Ammon's horn (tissue), 1 donor: Measurements from ENCODE around the gene RPN1.

Experiments
- DNase-seq: peaks from one replicate; pipeline ENCODE4 v3.0.0-alpha.2; 2016; ENCODE audit warnings: low spot score

RPN1 gene

GRCh38 chr3:128648940-128649663 lies 1.5 kb downstream of the RPN1 start:
- no peak for DNase-seq

GRCh38 chr3:128648402-128648801 lies 2.2 kb downstream of the RPN1 start:
- DNase-seq: no peak

- DNase-seq: no peak
These were observed 3.3 kb downstream of the RPN1 start for GRCh38 chr3:128647307-128647706.

- no peak for DNase-seq
These were observed 16.5 kb downstream of the RPN1 start for GRCh38 chr3:128634075-128634611.

- DNase-seq: no peak
These were observed 18.3 kb downstream of the RPN1 start for GRCh38 chr3:128632301-128632700.

GRCh38 chr3:128629936-128630335 lies 20.7 kb downstream of the RPN1 start:
- no peak for DNase-seq

- DNase-seq: no peak
These were observed 25.1 kb downstream of the RPN1 start for GRCh38 chr3:128625409-128625945.

- DNase-seq: no peak
These were observed 26.0 kb downstream of the RPN1 start for GRCh38 chr3:128624526-128625138.

- DNase-seq: no peak
These were observed 26.8 kb downstream of the RPN1 start for GRCh38 chr3:128623762-128624176.

- DNase-seq: no peak
These were observed 28.7 kb downstream of the RPN1 start for GRCh38 chr3:128621931-128622330.

- no peak for DNase-seq
These were observed 29.4 kb downstream of the RPN1 start for GRCh38 chr3:128621234-128621633.

GRCh38 chr3:128620268-128620691 lies 30.3 kb downstream of the RPN1 start:
- DNase-seq: no peak

- DNase-seq: no peak
These were observed 31.3 kb downstream of the RPN1 start for GRCh38 chr3:128619146-128619890.

GRCh38 chr3:128618398-128618726 lies 32.3 kb downstream of the RPN1 start:
- no peak for DNase-seq

GRCh38 chr3:128617557-128618397 lies 32.8 kb downstream of the RPN1 start:
- DNase-seq: peak; percentile 97

GRCh38 chr3:128617270-128617556 lies 33.4 kb downstream of the RPN1 start:
- no peak for DNase-seq

GRCh38 chr3:128616516-128617269 lies 33.9 kb downstream of the RPN1 start:
- no peak for DNase-seq

GRCh38 chr3:128614076-128614475 lies 36.5 kb downstream of the RPN1 start:
- DNase-seq: no peak

GRCh38 chr3:128613083-128613829 lies 37.4 kb downstream of the RPN1 start:
- DNase-seq: no peak

GRCh38 chr3:128610451-128611070 lies 40.1 kb downstream of the RPN1 start:
- no peak for DNase-seq
